Measurements from ENCODE around the gene ELOVL7. TPM values are rescaled to one million over a fixed set of nuclear protein-coding genes. Genes with fewer than 3 reads are reported as not detected.

The ELOVL7 gene
- 2.9 TPM for total RNA-seq (2021; ENCODE audit: unreplicated experiment)
- 0.64 TPM for polyA plus RNA-seq (2012; ENCODE audit: insufficient read length)
- Bru-seq, nascent RNA = percentile 38 among the genes with signal in this experiment
- BruChase-seq, experiment 1, labeled RNA remaining after a 2-hour chase = percentile 39 among the genes with signal in this experiment
- percentile 42 among the genes with signal in this experiment for BruChase-seq, experiment 2, labeled RNA remaining after a 6-hour chase
- long read RNA-seq, partial matches to known transcripts = 0 of 8 reads
- long read RNA-seq, other reads (novel, unspliced or antisense) = 5 of 8 reads

DNA sequence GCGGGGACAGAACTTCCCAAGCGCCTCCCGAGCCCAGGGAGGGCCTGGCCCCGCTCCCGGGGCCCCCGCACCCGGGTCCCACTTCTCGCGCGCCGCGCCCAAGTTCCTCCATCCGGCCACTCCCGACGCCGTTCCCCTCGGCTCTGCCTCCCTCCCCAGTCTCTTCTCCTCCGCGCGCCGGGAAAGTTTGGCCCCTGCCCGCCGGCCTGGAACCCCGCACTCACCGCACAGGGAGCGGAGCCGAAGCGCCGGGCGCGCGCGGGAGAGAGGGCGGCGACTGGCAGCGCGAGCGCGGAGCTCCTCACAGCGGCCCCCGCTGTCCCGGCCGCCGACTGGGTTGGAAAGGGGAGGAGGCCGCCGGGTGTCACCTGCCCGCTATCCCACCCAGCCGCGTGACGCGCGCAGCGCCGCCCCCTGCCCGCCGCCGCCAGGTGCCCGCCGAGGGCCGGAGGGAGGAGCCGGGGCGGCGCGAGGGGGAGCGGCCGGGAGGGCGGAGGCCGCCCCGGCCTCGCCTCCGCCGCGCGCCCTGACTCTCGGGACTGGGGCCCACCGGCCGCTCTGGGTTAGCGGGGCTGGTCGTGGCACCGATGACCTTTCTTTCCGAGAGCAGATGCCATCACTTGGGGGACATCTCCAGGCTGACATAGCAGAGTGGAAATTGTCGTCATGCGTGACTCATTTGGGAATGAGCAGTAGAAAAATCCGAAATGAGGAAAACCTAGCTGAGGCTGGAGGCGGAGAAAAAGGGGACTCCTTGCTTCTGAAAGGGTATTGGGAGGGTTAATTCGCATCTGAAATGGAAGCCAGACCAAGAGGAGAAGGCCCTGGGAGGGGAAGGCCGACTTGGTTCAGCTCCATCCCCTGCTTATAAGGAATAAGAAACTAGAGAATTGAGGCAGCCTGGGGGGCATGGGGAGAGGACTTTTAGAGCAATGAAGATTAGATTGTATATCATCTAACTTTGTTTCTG, at the start of gene ELOVL7:
TSS of gene ELOVL7 (minus strand) at position 334 of the 970 bp plus-strand sequence. CDS start 56,872 bp downstream, outside the sequence.
- Histone ChIP-seq H3K27ac (ENCODE audit: low read length) (no peak within 1 kb of the TSS), H3K4me3 (ENCODE audit: low read depth in 2 of 2, low read length in 2 of 2) (peak within 1 kb of the TSS; percentile 59 to 69), H3K4me1 (ENCODE audit: control insufficient read depth, insufficient read depth, low read length) (no peaks in the 10 kb centered on the region), H3K27me3 (ENCODE audit: control insufficient read depth, insufficient read depth, low read length) (peaks cover 27% of the 10 kb centered on the region), H3K9me3 (ENCODE audit: control insufficient read depth, insufficient read depth, low read depth, low read length) (no peaks in the 10 kb centered on the region), H3K36me3 (ENCODE audit: control insufficient read depth, insufficient read depth, low read length) (no peaks in the 10 kb centered on the region)
- ATAC-seq (peak; percentile 94), DNase-seq (ENCODE audit: low read depth, low spot score) (no peak)
- CTCF ChIA-PET = interaction anchor here (0.7 kb wide), 1 partner anchor 373 kb away, joined by 3 read pairs; no protein-coding TSS in a partner anchor
- intact Hi-C loops (cut with micrococcal nuclease; ENCODE audit: unreplicated experiment) = loop anchor here (5.0 kb wide), 1 partner anchor 167 kb away; no protein-coding TSS in a partner anchor
- BruUV-seq (replicated peaks) = no TSS peak
- in situ Hi-C loops (cut with HindIII; ENCODE audit: low pct_unique_long_range_greater_than_20kb, low sequenced_read_pairs) = no loop called here
- POLR2A ChIA-PET = no interaction called here
- no peak for TF ChIP-seq SIN3A (IDR thresholded peaks at IDR 0.05; ENCODE audit: borderline replicate concordance, insufficient read depth, low read depth, low read length)
- TF ChIP-seq, protein P1, sequence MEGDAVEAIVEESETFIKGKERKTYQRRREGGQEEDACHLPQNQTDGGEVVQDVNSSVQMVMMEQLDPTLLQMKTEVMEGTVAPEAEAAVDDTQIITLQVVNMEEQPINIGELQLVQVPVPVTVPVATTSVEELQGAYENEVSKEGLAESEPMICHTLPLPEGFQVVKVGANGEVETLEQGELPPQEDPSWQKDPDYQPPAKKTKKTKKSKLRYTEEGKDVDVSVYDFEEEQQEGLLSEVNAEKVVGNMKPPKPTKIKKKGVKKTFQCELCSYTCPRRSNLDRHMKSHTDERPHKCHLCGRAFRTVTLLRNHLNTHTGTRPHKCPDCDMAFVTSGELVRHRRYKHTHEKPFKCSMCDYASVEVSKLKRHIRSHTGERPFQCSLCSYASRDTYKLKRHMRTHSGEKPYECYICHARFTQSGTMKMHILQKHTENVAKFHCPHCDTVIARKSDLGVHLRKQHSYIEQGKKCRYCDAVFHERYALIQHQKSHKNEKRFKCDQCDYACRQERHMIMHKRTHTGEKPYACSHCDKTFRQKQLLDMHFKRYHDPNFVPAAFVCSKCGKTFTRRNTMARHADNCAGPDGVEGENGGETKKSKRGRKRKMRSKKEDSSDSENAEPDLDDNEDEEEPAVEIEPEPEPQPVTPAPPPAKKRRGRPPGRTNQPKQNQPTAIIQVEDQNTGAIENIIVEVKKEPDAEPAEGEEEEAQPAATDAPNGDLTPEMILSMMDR (IDR thresholded peaks at IDR 0.05) = peak; percentile 78
- TF ChIP-seq TCF7L2 (IDR thresholded peaks at IDR 0.05; ENCODE audit: low read depth, low read length) = no peak
- no peak for TF ChIP-seq POLR2AphosphoS5 (IDR thresholded peaks at IDR 0.05; ENCODE audit: low read depth, low read length)
- TF ChIP-seq, protein P2, sequence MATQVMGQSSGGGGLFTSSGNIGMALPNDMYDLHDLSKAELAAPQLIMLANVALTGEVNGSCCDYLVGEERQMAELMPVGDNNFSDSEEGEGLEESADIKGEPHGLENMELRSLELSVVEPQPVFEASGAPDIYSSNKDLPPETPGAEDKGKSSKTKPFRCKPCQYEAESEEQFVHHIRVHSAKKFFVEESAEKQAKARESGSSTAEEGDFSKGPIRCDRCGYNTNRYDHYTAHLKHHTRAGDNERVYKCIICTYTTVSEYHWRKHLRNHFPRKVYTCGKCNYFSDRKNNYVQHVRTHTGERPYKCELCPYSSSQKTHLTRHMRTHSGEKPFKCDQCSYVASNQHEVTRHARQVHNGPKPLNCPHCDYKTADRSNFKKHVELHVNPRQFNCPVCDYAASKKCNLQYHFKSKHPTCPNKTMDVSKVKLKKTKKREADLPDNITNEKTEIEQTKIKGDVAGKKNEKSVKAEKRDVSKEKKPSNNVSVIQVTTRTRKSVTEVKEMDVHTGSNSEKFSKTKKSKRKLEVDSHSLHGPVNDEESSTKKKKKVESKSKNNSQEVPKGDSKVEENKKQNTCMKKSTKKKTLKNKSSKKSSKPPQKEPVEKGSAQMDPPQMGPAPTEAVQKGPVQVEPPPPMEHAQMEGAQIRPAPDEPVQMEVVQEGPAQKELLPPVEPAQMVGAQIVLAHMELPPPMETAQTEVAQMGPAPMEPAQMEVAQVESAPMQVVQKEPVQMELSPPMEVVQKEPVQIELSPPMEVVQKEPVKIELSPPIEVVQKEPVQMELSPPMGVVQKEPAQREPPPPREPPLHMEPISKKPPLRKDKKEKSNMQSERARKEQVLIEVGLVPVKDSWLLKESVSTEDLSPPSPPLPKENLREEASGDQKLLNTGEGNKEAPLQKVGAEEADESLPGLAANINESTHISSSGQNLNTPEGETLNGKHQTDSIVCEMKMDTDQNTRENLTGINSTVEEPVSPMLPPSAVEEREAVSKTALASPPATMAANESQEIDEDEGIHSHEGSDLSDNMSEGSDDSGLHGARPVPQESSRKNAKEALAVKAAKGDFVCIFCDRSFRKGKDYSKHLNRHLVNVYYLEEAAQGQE (IDR thresholded peaks at IDR 0.05; ENCODE audit: insufficient read depth in 1 of 2, low read depth in 2 of 2, low read length in 1 of 2) = no peak

DNA sequence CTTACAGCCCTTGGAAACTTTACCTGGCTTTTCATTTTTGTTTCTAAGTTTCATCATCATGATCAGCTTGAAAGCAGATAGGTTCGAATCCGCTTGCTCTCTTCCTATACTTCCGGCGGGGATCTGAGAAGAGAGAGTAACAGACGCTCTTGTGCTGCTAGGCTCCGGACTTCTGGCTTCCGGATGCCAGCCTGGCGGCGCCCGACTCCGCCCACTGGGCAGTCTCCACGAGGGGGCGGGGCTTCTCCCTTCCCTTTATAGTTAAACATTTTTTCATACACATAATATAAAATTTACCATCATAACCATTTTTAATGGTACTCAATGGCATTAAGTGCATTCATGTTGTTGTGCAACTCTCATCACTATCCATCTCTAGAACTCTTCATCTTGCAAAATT, 49.5 kb upstream of the ELOVL7 start:
- ChIA-PET CTCF (no interaction called here), POLR2A (no interaction called here)
- intact Hi-C loops (cut with micrococcal nuclease; ENCODE audit: unreplicated experiment) (no loop called here), in situ Hi-C loops (cut with HindIII; ENCODE audit: low pct_unique_long_range_greater_than_20kb, low sequenced_read_pairs) (no loop called here)
- DNase-seq (ENCODE audit: low read depth, low spot score) (no peak), ATAC-seq (no peak)
- TF ChIP-seq SIN3A (IDR thresholded peaks at IDR 0.05; ENCODE audit: borderline replicate concordance, insufficient read depth, low read depth, low read length) (no peak), TCF7L2 (IDR thresholded peaks at IDR 0.05; ENCODE audit: low read depth, low read length) (no peak)
- TF ChIP-seq, protein P2 (IDR thresholded peaks at IDR 0.05; ENCODE audit: insufficient read depth in 1 of 2, low read depth in 2 of 2, low read length in 1 of 2) = no peak
- no TSS peak for BruUV-seq (replicated peaks)
- H3K4me1 ChIP-seq (ENCODE audit: control insufficient read depth, insufficient read depth, low read length) = no peaks in the 10 kb centered on the region
- no peaks in the 10 kb centered on the region for H3K27me3 ChIP-seq (ENCODE audit: control insufficient read depth, insufficient read depth, low read length)
- no peak overlapping the region for H3K27ac ChIP-seq (ENCODE audit: low read length)
- no peaks in the 10 kb centered on the region for H3K36me3 ChIP-seq (ENCODE audit: control insufficient read depth, insufficient read depth, low read length)
- no peak overlapping the region for H3K4me3 ChIP-seq (ENCODE audit: low read depth in 2 of 2, low read length in 2 of 2)
- H3K9me3 ChIP-seq (ENCODE audit: control insufficient read depth, insufficient read depth, low read depth, low read length) = no peaks in the 10 kb centered on the region
